ENCODE data around the gene AMBP. TPM values are rescaled to one million over a fixed set of nuclear protein-coding genes. Genes with fewer than 3 reads are reported as not detected.
A peak's percentile ranks its signal among the peaks of the same experiment; 100 is the strongest.

Gene AMBP
- total RNA-seq, 1 experiment from 2014 or later: not detected

DNA sequence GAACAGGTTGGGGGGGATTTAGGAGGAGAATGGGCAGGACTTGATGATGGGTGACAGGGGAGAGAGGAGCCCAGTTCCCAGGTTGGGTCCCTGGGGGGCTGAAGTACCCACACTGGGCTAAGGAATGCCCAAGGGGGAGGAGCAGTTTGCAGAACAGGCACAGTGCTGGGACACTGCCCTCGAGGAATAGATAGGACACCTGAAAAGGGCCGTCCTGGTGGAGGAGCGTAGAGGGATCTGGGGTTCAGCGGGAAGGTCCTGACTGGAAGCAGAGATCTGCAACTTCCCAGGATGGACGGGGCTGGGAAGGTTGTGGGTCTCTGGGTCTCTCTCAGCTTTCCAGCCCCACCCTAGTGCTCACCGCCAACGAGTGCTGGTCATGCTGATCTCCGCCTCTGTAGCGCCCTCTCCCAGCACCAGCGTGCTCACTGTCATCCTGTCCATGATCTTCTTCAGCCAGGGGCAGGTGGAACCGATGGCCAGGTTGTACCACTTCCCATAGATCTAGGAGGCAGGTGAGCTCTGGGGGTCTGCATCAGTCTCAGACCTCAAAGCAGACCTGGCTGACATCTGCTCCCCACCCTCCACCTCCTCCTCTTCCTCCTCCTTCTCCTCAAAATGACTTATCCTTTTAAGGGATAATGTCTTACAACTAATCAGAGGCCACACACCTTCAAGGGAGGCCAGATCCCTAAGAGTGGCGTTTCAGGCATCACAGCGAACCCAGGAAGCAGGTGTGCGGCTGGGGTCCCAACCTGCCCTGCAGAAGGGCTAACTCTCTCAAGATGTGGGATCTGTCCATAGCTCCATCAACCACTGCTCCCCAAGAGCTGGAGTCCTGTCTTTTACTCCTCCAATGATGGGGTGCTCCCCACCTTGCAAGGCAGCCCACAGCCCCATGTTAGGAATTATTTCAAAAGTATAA, 1.6 kb downstream of the AMBP start:
- DNase-seq (ENCODE audit: low spot score): no peak
- ChIA-PET CTCF (no interaction called here), POLR2A (ENCODE audit: low non-redundant PET) (no interaction called here)
- peaks cover 8% of the 10 kb centered on the region for H3K27me3 ChIP-seq (replicated peaks; ENCODE audit: insufficient read depth, low read depth, low read length, poor library complexity)
- intact Hi-C loops (cut with micrococcal nuclease; ENCODE audit: unreplicated experiment): no loop called here
- TF ChIP-seq, protein P1, sequence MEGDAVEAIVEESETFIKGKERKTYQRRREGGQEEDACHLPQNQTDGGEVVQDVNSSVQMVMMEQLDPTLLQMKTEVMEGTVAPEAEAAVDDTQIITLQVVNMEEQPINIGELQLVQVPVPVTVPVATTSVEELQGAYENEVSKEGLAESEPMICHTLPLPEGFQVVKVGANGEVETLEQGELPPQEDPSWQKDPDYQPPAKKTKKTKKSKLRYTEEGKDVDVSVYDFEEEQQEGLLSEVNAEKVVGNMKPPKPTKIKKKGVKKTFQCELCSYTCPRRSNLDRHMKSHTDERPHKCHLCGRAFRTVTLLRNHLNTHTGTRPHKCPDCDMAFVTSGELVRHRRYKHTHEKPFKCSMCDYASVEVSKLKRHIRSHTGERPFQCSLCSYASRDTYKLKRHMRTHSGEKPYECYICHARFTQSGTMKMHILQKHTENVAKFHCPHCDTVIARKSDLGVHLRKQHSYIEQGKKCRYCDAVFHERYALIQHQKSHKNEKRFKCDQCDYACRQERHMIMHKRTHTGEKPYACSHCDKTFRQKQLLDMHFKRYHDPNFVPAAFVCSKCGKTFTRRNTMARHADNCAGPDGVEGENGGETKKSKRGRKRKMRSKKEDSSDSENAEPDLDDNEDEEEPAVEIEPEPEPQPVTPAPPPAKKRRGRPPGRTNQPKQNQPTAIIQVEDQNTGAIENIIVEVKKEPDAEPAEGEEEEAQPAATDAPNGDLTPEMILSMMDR (conservative IDR thresholded peaks at IDR 0.05; ENCODE audit: low read depth, low read length): no peak
- TF ChIP-seq EZH2 (IDR thresholded peaks at IDR 0.05; ENCODE audit: borderline replicate concordance, low read depth, low read length, poor library complexity, severe bottlenecking): no peak
- no peaks in the 10 kb centered on the region for H3K4me1 ChIP-seq (ENCODE audit: insufficient read depth, low read length, poor library complexity, severe bottlenecking)
- H3K9me3 ChIP-seq (ENCODE audit: low read depth, low read length, poor library complexity, severe bottlenecking): no peaks in the 10 kb centered on the region
- no peaks in the 10 kb centered on the region for H3K36me3 ChIP-seq (ENCODE audit: insufficient read depth, low read length, poor library complexity, severe bottlenecking)
- BruUV-seq (replicated peaks): no TSS peak
- H3K4me3 ChIP-seq (ENCODE audit: low read depth, low read length, poor library complexity, severe bottlenecking): no peak overlapping the region
- H3K27ac ChIP-seq (ENCODE audit: low read depth, low read length, poor library complexity, severe bottlenecking): no peak overlapping the region

DNA sequence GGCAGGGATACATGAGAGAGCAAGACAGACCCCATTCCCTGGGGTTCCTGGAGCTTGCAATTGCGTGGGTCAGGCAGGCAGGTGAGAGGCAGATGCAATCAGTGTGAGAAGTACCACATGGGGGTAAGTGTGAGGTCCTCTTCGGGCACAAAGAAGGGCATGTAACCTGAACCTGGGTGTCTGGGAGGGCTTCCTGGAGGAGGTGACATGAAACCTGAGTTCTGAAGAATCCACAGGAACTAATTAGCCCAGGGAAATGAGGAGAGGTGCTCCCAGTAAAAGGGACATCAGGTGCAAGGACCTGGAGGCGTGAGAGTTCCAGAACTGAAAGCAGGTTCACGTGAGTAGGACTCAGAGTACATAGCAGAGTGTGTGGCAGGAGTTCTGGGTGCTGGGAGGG, 2.5 kb downstream of the AMBP start:
- H3K9me3 ChIP-seq (ENCODE audit: low read depth, low read length, poor library complexity, severe bottlenecking): no peaks in the 10 kb centered on the region
- no peaks in the 10 kb centered on the region for H3K4me1 ChIP-seq (ENCODE audit: insufficient read depth, low read length, poor library complexity, severe bottlenecking)
- H3K36me3 ChIP-seq (ENCODE audit: insufficient read depth, low read length, poor library complexity, severe bottlenecking): no peaks in the 10 kb centered on the region
- intact Hi-C loops (cut with micrococcal nuclease; ENCODE audit: unreplicated experiment): loop anchor here (2.0 kb wide), 1 partner anchor 49 kb away; no protein-coding TSS in a partner anchor
- POLR2A ChIA-PET (ENCODE audit: low non-redundant PET): no interaction called here
- no peak overlapping the region for H3K27ac ChIP-seq (ENCODE audit: low read depth, low read length, poor library complexity, severe bottlenecking)
- no TSS peak for BruUV-seq (replicated peaks)
- H3K27me3 ChIP-seq (replicated peaks; ENCODE audit: insufficient read depth, low read depth, low read length, poor library complexity): peaks cover 8% of the 10 kb centered on the region
- no peak overlapping the region for H3K4me3 ChIP-seq (ENCODE audit: low read depth, low read length, poor library complexity, severe bottlenecking)
- DNase-seq (ENCODE audit: low spot score): no peak
- CTCF ChIA-PET: no interaction called here
- no peak for TF ChIP-seq EZH2 (IDR thresholded peaks at IDR 0.05; ENCODE audit: borderline replicate concordance, low read depth, low read length, poor library complexity, severe bottlenecking)
- TF ChIP-seq, protein P1 (conservative IDR thresholded peaks at IDR 0.05; ENCODE audit: low read depth, low read length): no peak

DNA sequence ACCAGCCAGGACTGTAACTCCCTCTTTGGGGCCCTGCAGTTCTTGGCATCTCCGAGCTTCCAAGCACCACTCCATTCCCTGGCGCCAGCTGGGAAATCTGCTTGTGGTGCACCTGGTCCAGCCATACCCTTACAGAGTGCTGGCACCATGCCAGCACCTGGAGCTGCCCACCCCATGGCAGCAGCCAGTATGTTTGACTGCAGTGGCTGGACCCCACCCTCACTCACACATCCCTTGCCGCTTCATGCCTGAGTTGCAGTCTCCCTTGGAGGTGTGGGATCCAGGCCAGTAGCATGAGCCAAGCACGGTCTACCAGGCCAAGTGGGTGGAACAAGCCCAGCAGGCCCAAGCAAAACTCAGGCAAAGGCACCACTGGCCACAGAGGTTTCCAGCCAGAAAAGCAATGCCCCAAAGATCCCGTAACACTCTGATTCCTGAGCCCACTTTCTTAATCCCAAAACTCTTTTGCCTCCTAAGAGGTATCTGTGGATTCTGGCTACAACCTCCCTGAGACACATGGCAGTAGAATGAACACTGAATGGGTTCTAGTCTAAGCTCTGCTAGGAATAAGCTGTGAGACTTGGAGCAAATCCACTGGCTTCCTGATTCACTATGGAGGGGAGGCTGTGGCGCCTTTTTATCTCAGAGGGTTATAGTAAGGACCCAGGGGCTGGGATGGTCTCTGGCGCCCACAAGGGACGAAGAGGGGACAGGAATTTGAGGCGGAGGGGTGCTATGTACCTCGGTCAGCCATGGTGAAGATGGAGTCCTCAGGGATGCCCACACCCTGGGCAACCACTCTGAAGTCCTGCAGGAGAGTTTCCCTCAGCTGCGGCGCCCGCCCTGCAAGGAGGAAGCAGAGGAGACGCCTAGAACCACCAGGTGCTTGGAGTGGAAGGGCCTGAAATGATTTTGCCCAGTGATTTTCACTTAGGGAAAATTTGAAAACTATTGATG, 5.6 kb downstream of the AMBP start:
- Histone ChIP-seq H3K36me3 (ENCODE audit: insufficient read depth, low read length, poor library complexity, severe bottlenecking) (no peaks in the 10 kb centered on the region), H3K27me3 (replicated peaks; ENCODE audit: insufficient read depth, low read depth, low read length, poor library complexity) (peaks cover 8% of the 10 kb centered on the region), H3K4me3 (ENCODE audit: low read depth, low read length, poor library complexity, severe bottlenecking) (no peak overlapping the region), H3K9me3 (ENCODE audit: low read depth, low read length, poor library complexity, severe bottlenecking) (no peaks in the 10 kb centered on the region), H3K4me1 (ENCODE audit: insufficient read depth, low read length, poor library complexity, severe bottlenecking) (no peaks in the 10 kb centered on the region), H3K27ac (ENCODE audit: low read depth, low read length, poor library complexity, severe bottlenecking) (no peak overlapping the region)
- ChIA-PET POLR2A (ENCODE audit: low non-redundant PET) (no interaction called here), CTCF (no interaction called here)
- TF ChIP-seq, protein P1 (conservative IDR thresholded peaks at IDR 0.05; ENCODE audit: low read depth, low read length): peak; percentile 39
- no peak for TF ChIP-seq EZH2 (IDR thresholded peaks at IDR 0.05; ENCODE audit: borderline replicate concordance, low read depth, low read length, poor library complexity, severe bottlenecking)
- intact Hi-C loops (cut with micrococcal nuclease; ENCODE audit: unreplicated experiment): loop anchor here (5.0 kb wide), 1 partner anchor 335 kb away; no protein-coding TSS in a partner anchor
- peak; percentile 23 for DNase-seq (ENCODE audit: low spot score)
- BruUV-seq (replicated peaks): no TSS peak

Data from A673 (cell line).